ENCODE data around the gene DUOXA2. TPM values are rescaled to one million over a fixed set of nuclear protein-coding genes. Genes with fewer than 3 reads are reported as not detected.
"Not testable (repeated sequence)": the region's sequence is repeated elsewhere in the genome, so short reads cannot be mapped to it uniquely, and the experiment has no call there.

DUOXA2 gene
- total RNA-seq, 1 experiment from 2014 or later, result not detected

DNA sequence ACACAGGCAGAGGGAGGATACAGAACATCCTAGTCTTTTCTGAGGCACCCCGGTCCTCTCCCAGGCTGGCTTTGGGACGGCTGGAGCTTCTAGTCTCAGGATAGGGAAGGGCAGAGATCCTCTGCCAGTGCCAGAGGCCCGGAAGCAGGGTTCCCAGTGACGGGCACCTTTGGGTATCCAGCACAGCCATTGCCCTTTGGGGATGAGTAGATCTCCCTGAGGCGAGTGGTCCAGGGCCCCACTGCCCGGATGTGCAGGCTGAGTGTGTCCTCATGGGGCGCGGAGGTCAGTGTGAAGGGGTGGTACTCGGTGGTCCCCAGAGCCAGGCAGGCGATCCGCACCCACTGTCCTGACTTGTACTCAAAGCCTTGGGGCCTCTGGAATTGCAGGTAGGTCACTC lies 18.5 kb upstream of the DUOXA2 start:
- DNase-seq (ENCODE audit: low spot score), result no peak

GRCh38 chr15:45097466-45097865 lies 16.7 kb upstream of the DUOXA2 start:
- DNase-seq (ENCODE audit: low spot score), result no peak

- no peak for DNase-seq (ENCODE audit: low spot score)
Measured at GRCh38 chr15:45099549-45100165, 14.5 kb upstream of the DUOXA2 start.

GRCh38 chr15:45100884-45101625 lies 13.1 kb upstream of the DUOXA2 start:
- no peak for DNase-seq (ENCODE audit: low spot score)

GRCh38 chr15:45101749-45102148 lies 12.4 kb upstream of the DUOXA2 start:
- no peak for DNase-seq (ENCODE audit: low spot score)

DNA sequence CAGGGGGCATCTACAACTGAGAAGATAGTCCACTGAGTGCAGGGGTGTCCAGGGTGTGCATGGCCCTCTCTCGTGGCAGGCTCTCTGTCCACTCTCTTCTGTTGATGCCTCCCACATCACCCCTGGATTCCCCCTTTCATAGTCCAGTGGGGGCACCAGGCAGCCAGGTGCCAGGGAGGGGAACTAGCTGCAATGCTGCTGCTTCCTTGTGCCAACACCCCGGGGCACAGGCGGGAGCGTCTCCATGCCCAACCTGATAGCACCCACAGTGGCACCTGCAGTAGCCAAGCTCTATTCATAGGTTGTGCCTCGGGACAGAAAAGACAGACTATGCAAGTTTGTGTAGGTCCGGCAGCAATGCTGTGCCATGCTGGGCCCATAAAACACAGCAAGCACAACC lies 11.9 kb upstream of the DUOXA2 start:
- DNase-seq (ENCODE audit: low spot score), result no peak

GRCh38 chr15:45104170-45104569 lies 10.0 kb upstream of the DUOXA2 start:
- DNase-seq (ENCODE audit: low spot score), result not testable (repeated sequence)

GRCh38 chr15:45105586-45105985 lies 8.5 kb upstream of the DUOXA2 start:
- DNase-seq (ENCODE audit: low spot score), result no peak

- no peak for DNase-seq (ENCODE audit: low spot score)
Measured at GRCh38 chr15:45106002-45106790, 7.9 kb upstream of the DUOXA2 start.

- DNase-seq (ENCODE audit: low spot score), result no peak
Measured at GRCh38 chr15:45107941-45108630, 6.0 kb upstream of the DUOXA2 start.

GRCh38 chr15:45110256-45110820 lies 3.8 kb upstream of the DUOXA2 start:
- DNase-seq (ENCODE audit: low spot score), result no peak

GRCh38 chr15:45111390-45112142 lies 2.6 kb upstream of the DUOXA2 start:
- DNase-seq (ENCODE audit: low spot score), result no peak

DNA sequence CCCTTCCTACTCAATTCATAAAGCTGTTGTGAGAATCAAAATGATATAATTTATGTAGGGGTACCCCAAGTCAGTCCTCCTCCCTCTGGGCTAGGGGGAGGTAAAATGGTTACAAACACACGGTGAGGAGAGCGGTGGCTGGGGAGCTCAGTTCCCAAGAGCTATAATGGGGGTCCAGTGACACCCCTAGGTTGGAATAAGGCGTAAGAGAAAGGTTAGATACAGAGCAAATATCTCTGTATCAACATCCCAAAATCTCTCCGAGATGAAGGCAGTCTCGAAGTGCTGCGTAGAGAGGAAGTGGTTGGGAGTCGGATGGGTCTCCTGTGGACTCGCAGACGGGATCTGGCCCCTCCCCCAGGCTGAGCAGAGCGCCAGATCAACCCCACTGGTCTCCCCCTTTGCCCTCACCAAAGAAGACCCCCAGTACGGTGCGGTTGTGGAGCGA lies 2.0 kb upstream of the DUOXA2 start:
- no peak for DNase-seq (ENCODE audit: low spot score)

GRCh38 chr15:45112591-45113379 lies 1.3 kb upstream of the DUOXA2 start:
- no peak for DNase-seq (ENCODE audit: low spot score)

- no peak for DNase-seq (ENCODE audit: low spot score)
Measured at GRCh38 chr15:45113380-45113990, 641 bp upstream of the DUOXA2 start.

- no peak for DNase-seq (ENCODE audit: low spot score)
Measured at GRCh38 chr15:45114751-45115085, 592 bp downstream of the DUOXA2 start.

DNA sequence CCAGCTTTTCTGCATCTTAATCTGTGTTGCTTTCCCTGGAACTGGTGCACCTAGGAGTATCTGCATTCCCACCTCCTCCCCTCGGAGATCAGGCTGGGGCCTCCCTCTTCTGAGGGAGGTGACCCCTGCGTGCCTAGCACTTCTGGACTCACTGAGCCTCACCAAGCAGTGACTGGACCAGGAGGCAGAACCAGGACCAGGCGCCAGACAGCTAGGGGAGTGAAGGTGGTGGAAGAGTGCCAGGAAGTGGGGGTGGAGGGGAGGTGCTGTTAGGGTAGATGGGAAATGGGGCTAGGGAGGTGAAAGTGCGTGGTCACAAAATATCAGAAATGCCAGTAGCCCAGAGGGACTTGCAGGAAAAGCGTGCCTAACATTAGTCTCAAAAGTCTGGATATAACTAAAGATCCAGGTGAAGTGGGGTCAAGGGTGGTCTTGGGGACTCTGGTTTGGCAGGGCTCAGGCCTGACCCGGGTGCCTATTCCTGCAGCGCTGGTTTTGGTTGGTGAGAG lies 1.2 kb downstream of the DUOXA2 start:
- no peak for DNase-seq (ENCODE audit: low spot score)

DNA sequence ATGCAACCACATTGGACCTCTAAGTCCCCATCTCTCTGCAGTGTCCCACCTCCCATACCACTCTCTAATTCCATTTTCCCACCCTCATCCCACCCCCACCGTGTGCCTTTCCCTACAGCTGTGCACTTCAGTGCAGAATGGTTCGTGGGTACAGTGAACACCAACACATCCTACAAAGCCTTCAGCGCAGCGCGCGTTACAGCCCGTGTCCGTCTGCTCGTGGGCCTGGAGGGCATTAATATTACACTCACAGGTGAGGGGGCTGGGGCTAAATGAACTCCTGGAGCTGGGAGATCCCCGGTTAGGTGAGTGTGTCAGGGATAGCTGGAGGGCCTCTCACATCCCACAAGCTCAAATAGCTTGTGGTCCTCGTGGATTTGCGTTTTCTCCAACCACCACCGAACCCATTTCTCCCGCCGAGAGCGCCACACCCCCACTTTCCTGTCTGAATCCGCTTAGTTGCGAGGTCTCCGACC lies 1.9 kb downstream of the DUOXA2 start:
- no peak for DNase-seq (ENCODE audit: low spot score)

- DNase-seq (ENCODE audit: low spot score), result no peak
Measured at GRCh38 chr15:45116482-45117307, 2.6 kb downstream of the DUOXA2 start.
